Measurements from ENCODE around the gene CHFR. TPM values are rescaled to one million over a fixed set of nuclear protein-coding genes. Genes with fewer than 3 reads are reported as not detected.

Gene CHFR
- total RNA-seq, 1 donor from 2014 or later: 50.2 TPM

- no peak overlapping the region for H3K27ac ChIP-seq
- no peak for ATAC-seq
- H3K27me3 ChIP-seq: no peaks in the 10 kb centered on the region
- peaks cover 5% of the 10 kb centered on the region for H3K36me3 ChIP-seq
- intact Hi-C loops (cut with DNase I): no loop called here
- no peaks in the 10 kb centered on the region for H3K4me1 ChIP-seq
- H3K4me3 ChIP-seq: no peak overlapping the region
- TF ChIP-seq CTCF (IDR thresholded peaks at IDR 0.05): no peak
- DNase-seq: no peak
- H3K9me3 ChIP-seq: no peaks in the 10 kb centered on the region
Observed at GRCh38 chr12:132835076-132836025, 52.1 kb downstream of the CHFR start.

DNA sequence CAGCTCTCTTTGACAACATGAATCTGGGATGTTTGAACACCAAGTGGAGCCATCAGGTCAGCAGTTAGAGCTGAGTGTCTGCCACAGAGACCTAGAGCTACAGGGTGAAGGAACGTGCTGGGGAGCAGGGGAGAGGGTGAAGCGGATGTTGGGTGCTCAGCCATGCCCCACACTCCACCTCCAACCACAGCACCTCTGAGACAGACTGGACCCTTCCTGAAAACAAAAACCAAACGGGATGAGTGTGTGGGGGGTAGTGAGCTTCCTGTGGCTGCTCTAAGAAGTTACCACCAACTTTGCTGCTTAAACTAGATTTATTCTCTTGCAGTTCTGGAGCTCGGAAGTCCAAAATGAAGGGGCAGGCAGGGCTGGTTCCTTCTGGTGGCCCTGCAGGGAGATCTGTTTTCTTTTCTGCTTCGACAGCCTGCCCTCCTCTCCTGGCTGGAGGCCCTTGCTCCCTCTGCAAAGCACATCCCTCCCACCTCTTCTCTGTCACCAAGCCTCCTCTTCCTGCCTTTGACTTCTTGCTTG lies 53.2 kb downstream of the CHFR start:
- no peak overlapping the region for H3K4me3 ChIP-seq
- peaks cover 3% of the 10 kb centered on the region for H3K4me1 ChIP-seq
- H3K36me3 ChIP-seq: no peaks in the 10 kb centered on the region
- H3K27ac ChIP-seq: no peak overlapping the region
- H3K27me3 ChIP-seq: no peaks in the 10 kb centered on the region
- no peaks in the 10 kb centered on the region for H3K9me3 ChIP-seq
- no peak for ATAC-seq
- no peak for TF ChIP-seq CTCF (IDR thresholded peaks at IDR 0.05)
- intact Hi-C loops (cut with DNase I): no loop called here
- DNase-seq: no peak

DNA sequence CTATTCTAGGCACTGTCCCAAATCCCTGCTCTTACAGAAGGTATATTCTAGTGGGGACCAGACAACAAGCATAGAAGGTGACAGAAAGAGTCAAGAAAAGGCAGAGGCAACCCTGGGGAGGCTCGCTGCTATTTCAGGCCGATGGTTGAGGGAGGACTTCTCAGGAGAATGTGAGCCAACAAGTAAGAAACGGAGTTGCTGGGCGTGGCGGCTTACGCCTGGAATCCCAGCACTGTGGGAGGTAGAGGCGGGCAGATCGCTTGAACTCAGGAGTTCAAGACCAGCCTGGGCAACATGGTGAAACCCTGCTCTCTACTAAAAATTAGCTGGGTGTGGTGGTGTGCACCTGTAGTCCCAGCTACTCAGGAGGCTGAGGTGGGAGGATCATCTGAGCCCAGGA lies 54.1 kb downstream of the CHFR start:
- Histone ChIP-seq H3K36me3 (no peaks in the 10 kb centered on the region), H3K4me3 (no peak overlapping the region), H3K27ac (no peak overlapping the region), H3K9me3 (no peaks in the 10 kb centered on the region), H3K27me3 (no peaks in the 10 kb centered on the region), H3K4me1 (peaks cover 4% of the 10 kb centered on the region)
- no peak for TF ChIP-seq CTCF (IDR thresholded peaks at IDR 0.05)
- ATAC-seq (no peak), DNase-seq (no peak)
- intact Hi-C loops (cut with DNase I): no loop called here

- intact Hi-C loops (cut with DNase I): no loop called here
- DNase-seq (no peak), ATAC-seq (no peak)
- Histone ChIP-seq H3K4me1 (peaks cover 17% of the 10 kb centered on the region), H3K9me3 (no peaks in the 10 kb centered on the region), H3K27me3 (no peaks in the 10 kb centered on the region), H3K4me3 (no peak overlapping the region), H3K27ac (no peak overlapping the region), H3K36me3 (peaks cover 7% of the 10 kb centered on the region)
- no peak for TF ChIP-seq CTCF (IDR thresholded peaks at IDR 0.05)
Observed at GRCh38 chr12:132831771-132832170, 55.6 kb downstream of the CHFR start.

DNA sequence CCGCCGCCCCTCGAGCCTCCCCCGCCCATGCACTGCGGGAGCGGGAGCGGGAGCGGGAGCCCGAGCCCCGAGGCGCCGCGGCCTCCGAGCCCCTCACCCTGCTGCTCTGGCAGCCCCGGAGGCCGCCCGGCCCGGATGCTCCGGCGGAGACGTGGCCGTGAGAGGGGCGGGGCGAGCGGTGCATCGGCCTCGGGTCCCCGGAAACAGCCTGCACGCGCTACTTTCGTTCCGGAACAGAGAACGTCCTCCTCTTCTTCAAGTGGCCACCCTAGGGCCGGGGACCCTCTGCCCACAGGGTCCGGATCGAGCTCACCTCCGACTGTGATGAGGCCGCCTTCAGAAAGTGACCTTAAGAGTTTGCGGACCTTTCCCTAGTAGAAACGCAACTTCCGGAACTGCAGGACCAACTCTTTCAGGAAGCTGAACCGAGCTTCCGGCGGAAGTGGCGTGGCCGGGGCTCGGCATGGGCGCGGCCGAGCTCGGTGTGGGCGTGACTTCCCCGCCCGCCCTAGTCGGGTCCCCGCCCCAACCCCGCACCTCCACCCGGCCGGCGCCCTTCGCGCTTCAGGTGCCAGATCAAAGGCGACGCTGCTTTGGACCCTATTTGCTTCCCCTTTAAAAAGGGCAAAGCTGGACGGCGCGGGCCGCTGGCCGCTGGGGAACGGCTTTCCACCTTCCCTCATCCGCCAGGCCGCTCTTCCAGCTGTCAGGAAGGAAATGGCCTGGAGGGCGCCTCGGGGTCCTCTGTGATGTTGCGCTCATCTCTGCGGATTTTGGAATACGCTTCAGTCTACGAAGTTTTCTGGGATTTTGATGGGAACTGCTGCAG lies 58.5 kb downstream of the CHFR start, which contains the start of gene GOLGA3:
Gene GOLGA3, minus strand, starts transcription at position 164 of the 829 bp plus-strand sequence. CDS start 6,741 bp downstream, outside the sequence.
- H3K9me3 ChIP-seq: no peaks in the 10 kb centered on the region
- no peak for TF ChIP-seq CTCF (IDR thresholded peaks at IDR 0.05)
- H3K4me1 ChIP-seq: peaks cover 20% of the 10 kb centered on the region
- peak within 1 kb of the TSS; percentile 100 for H3K27ac ChIP-seq
- intact Hi-C loops (cut with DNase I): no loop called here
- H3K27me3 ChIP-seq: no peaks in the 10 kb centered on the region
- H3K4me3 ChIP-seq: peak within 1 kb of the TSS; percentile 97
- peak; percentile 96 for ATAC-seq
- H3K36me3 ChIP-seq: peaks cover 27% of the 10 kb centered on the region
- DNase-seq: peak; percentile 97

Data from upper lobe of right lung (tissue), 1 donor.